Measurements from ENCODE around the gene PTPRG. TPM values are rescaled to one million over a fixed set of nuclear protein-coding genes. Genes with fewer than 3 reads are reported as not detected.
A peak's percentile ranks its signal among the peaks of the same experiment; 100 is the strongest.

Gene PTPRG
- total and polyA plus RNA-seq, 11 donors: 8.0 to 48.5 (median 35.4) TPM

- H3K27me3 ChIP-seq: no peaks in the 10 kb centered on the region
- no peak overlapping the region for H3K27ac ChIP-seq
- WGBS, 4 donors: 91 to 92% (median 91%) methylated on average over 8 of the region's 8 CpGs
- TF ChIP-seq CTCF (IDR thresholded peaks at IDR 0.05) (no peak), POLR2A (IDR thresholded peaks at IDR 0.05) (no peak)
- ATAC-seq: no peak
- H3K36me3 ChIP-seq: no peaks in the 10 kb centered on the region
- intact Hi-C loops (cut with DNase I): no loop called here
- H3K4me1 ChIP-seq: peaks cover 0 to 29% (median 3%) of the 10 kb centered on the region in 12 donors
- no peaks in the 10 kb centered on the region for H3K9me3 ChIP-seq
- H3K4me3 ChIP-seq: no peak overlapping the region
- DNase-seq: no peak
Measured at GRCh38 chr3:61527011-61527410, 34.4 kb upstream of the PTPRG start.

GRCh38 chr3:61530355-61530754 is 31.0 kb upstream of the PTPRG start:
- TF ChIP-seq POLR2A (IDR thresholded peaks at IDR 0.05): no peak
- TF ChIP-seq CTCF (IDR thresholded peaks at IDR 0.05): peak; percentile 21 to 65 (median 44)
- no peaks in the 10 kb centered on the region for H3K27me3 ChIP-seq
- intact Hi-C loops (cut with DNase I): loop anchor here in 2 of 10 donors (10.0 kb wide), 1 partner anchor 276 kb away; the partner anchor contains the start of gene FHIT (in 2 of the 2)
- DNase-seq (no peak), ATAC-seq (no peak)
- H3K9me3 ChIP-seq: no peaks in the 10 kb centered on the region
- H3K4me1 ChIP-seq: peaks cover 0 to 9% (median 0%) of the 10 kb centered on the region in 12 donors
- 23 to 30% (median 28%) methylated on average over 1 of the region's 1 CpG for WGBS, 4 donors
- H3K27ac ChIP-seq: no peak overlapping the region
- H3K36me3 ChIP-seq: no peaks in the 10 kb centered on the region
- no peak overlapping the region for H3K4me3 ChIP-seq

GRCh38 chr3:61531528-61531927 is 29.8 kb upstream of the PTPRG start:
- 66 to 78% (median 73%) methylated on average over 2 of the region's 2 CpGs for WGBS, 4 donors
- Histone ChIP-seq H3K27me3 (no peaks in the 10 kb centered on the region), H3K36me3 (no peaks in the 10 kb centered on the region), H3K4me3 (no peak overlapping the region), H3K4me1 (peaks cover 0 to 9% (median 0%) of the 10 kb centered on the region in 12 donors), H3K27ac (no peak overlapping the region), H3K9me3 (no peaks in the 10 kb centered on the region)
- intact Hi-C loops (cut with DNase I): loop anchor here in 2 of 10 donors (10.0 kb wide), 1 partner anchor 277 kb away; the partner anchor contains the start of gene FHIT (in 2 of the 2)
- TF ChIP-seq CTCF (IDR thresholded peaks at IDR 0.05): no peak
- no peak for DNase-seq
- no peak for ATAC-seq

- intact Hi-C loops (cut with DNase I): loop anchor here in 2 of 10 donors (10.0 kb wide), 1 partner anchor 278 kb away; the partner anchor contains the start of gene FHIT (in 2 of the 2)
- no peaks in the 10 kb centered on the region for H3K27me3 ChIP-seq
- no peak for DNase-seq
- no peaks in the 10 kb centered on the region for H3K36me3 ChIP-seq
- no peak overlapping the region for H3K27ac ChIP-seq
- peaks cover 0 to 20% (median 8%) of the 10 kb centered on the region in 12 donors for H3K4me1 ChIP-seq
- no peak for ATAC-seq
- no peak overlapping the region for H3K4me3 ChIP-seq
- no peaks in the 10 kb centered on the region for H3K9me3 ChIP-seq
- 90 to 94% (median 93%) methylated on average over 13 of the region's 13 CpGs for WGBS, 4 donors
- TF ChIP-seq CTCF (IDR thresholded peaks at IDR 0.05) (no peak), POLR2A (IDR thresholded peaks at IDR 0.05) (no peak)
Measured at GRCh38 chr3:61532739-61533500, 28.5 kb upstream of the PTPRG start.
